ENCODE results near the gene ISM1. TPM values are rescaled to one million over a fixed set of nuclear protein-coding genes. Genes with fewer than 3 reads are reported as not detected.
A peak's percentile ranks its signal among the peaks of the same experiment; 100 is the strongest.

The ISM1 gene
- total RNA-seq, 1 donor from 2014 or later = not detected

- TF ChIP-seq, protein P1, sequence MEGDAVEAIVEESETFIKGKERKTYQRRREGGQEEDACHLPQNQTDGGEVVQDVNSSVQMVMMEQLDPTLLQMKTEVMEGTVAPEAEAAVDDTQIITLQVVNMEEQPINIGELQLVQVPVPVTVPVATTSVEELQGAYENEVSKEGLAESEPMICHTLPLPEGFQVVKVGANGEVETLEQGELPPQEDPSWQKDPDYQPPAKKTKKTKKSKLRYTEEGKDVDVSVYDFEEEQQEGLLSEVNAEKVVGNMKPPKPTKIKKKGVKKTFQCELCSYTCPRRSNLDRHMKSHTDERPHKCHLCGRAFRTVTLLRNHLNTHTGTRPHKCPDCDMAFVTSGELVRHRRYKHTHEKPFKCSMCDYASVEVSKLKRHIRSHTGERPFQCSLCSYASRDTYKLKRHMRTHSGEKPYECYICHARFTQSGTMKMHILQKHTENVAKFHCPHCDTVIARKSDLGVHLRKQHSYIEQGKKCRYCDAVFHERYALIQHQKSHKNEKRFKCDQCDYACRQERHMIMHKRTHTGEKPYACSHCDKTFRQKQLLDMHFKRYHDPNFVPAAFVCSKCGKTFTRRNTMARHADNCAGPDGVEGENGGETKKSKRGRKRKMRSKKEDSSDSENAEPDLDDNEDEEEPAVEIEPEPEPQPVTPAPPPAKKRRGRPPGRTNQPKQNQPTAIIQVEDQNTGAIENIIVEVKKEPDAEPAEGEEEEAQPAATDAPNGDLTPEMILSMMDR (IDR thresholded peaks at IDR 0.05; ENCODE audit: insufficient read depth, low read length, severe bottlenecking) = no peak
- FAIRE-seq (peak; percentile 23), DNase-seq (ENCODE audit: low read depth) (no peak)
- Histone ChIP-seq H3K4me3 (ENCODE audit: low read depth, low read length) (no peak overlapping the region), H3K36me3 (ENCODE audit: control insufficient read depth, insufficient read depth, low read length) (no peaks in the 10 kb centered on the region), H3K27me3 (ENCODE audit: control insufficient read depth, insufficient read depth, low read length) (no peaks in the 10 kb centered on the region)
These were observed 29.2 kb downstream of the ISM1 start for GRCh38 chr20:13250251-13250650.

GRCh38 chr20:13251106-13251903 is 30.2 kb downstream of the ISM1 start:
- H3K36me3 ChIP-seq (ENCODE audit: control insufficient read depth, insufficient read depth, low read length) = no peaks in the 10 kb centered on the region
- TF ChIP-seq, protein P1 (IDR thresholded peaks at IDR 0.05; ENCODE audit: insufficient read depth, low read length, severe bottlenecking) = no peak
- H3K4me3 ChIP-seq (ENCODE audit: low read depth, low read length) = no peak overlapping the region
- DNase-seq (ENCODE audit: low read depth) = no peak
- peak; percentile 18 for FAIRE-seq
- no peaks in the 10 kb centered on the region for H3K27me3 ChIP-seq (ENCODE audit: control insufficient read depth, insufficient read depth, low read length)

DNA sequence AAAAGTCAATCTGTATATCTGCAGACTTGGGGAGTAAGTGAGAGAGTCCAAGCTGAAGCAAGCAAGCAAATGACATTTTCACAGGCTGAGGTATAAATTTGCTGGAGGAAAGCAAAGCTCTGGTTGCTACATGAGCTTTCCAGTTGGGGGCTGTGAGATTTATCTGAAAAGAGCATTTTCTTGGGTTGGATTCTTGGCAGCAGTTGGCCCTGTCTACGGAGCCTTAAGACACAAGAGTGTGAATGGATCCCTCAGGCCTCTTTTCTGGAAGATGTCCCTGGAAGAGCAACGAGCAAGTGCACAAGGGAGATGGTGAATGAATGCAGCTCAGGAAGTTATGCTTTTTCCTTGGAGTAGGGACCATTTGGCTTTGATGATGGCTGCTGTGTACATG is 30.8 kb downstream of the ISM1 start:
- no peak overlapping the region for H3K4me3 ChIP-seq (ENCODE audit: low read depth, low read length)
- TF ChIP-seq, protein P1 (IDR thresholded peaks at IDR 0.05; ENCODE audit: insufficient read depth, low read length, severe bottlenecking) = no peak
- FAIRE-seq = no peak
- no peaks in the 10 kb centered on the region for H3K27me3 ChIP-seq (ENCODE audit: control insufficient read depth, insufficient read depth, low read length)
- no peak for DNase-seq (ENCODE audit: low read depth)
- H3K36me3 ChIP-seq (ENCODE audit: control insufficient read depth, insufficient read depth, low read length) = no peaks in the 10 kb centered on the region

- no peak for DNase-seq (ENCODE audit: low read depth)
- no peaks in the 10 kb centered on the region for H3K36me3 ChIP-seq (ENCODE audit: control insufficient read depth, insufficient read depth, low read length)
- no peak overlapping the region for H3K4me3 ChIP-seq (ENCODE audit: low read depth, low read length)
- TF ChIP-seq, protein P1 (IDR thresholded peaks at IDR 0.05; ENCODE audit: insufficient read depth, low read length, severe bottlenecking) = no peak
- no peaks in the 10 kb centered on the region for H3K27me3 ChIP-seq (ENCODE audit: control insufficient read depth, insufficient read depth, low read length)
- FAIRE-seq = no peak
These were observed 34.3 kb downstream of the ISM1 start for GRCh38 chr20:13255356-13255755.

DNA sequence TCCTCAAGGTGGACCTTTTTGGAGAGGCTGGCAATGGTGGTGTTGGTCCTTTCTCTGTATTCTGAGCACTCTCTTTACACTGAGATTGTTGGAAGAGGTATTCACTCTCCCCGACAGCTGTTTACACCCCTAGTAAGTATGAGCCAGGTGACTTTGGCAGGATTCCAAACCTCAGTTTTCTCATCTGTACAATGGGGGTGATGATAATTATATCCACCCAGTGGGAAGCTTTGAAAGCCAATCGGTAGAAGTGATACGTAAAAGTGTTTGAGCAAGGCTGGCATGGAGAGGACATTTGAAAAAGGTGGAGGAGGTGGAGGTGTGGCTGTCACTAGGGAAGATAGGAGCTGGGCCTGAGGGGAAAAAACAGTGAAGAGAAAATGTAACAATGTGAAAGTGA is 35.5 kb downstream of the ISM1 start:
- Histone ChIP-seq H3K4me3 (ENCODE audit: low read depth, low read length) (no peak overlapping the region), H3K27me3 (ENCODE audit: control insufficient read depth, insufficient read depth, low read length) (no peaks in the 10 kb centered on the region), H3K36me3 (ENCODE audit: control insufficient read depth, insufficient read depth, low read length) (no peaks in the 10 kb centered on the region)
- no peak for FAIRE-seq
- no peak for DNase-seq (ENCODE audit: low read depth)
- TF ChIP-seq, protein P1 (IDR thresholded peaks at IDR 0.05; ENCODE audit: insufficient read depth, low read length, severe bottlenecking) = no peak

DNA sequence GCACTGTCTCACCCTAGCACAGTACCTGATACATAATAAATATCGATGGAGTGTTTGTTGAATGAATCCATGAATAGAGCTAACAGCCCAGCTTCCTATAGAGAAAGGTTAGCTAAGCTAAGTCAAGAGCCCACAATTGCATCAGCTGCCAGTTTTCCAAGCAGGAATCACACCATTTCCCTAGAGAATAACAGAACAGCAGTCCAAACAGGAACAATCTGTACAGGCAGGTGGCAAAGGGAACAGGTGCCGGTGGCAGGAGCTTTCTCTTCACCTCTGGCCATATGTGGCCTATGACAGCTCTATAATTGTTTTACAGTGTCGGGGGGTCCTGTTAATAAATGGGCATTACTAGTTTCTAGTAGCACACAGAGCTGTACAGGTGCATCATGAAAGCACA is 38.8 kb downstream of the ISM1 start:
- TF ChIP-seq, protein P1 (IDR thresholded peaks at IDR 0.05; ENCODE audit: insufficient read depth, low read length, severe bottlenecking) = no peak
- no peak overlapping the region for H3K4me3 ChIP-seq (ENCODE audit: low read depth, low read length)
- no peaks in the 10 kb centered on the region for H3K27me3 ChIP-seq (ENCODE audit: control insufficient read depth, insufficient read depth, low read length)
- H3K36me3 ChIP-seq (ENCODE audit: control insufficient read depth, insufficient read depth, low read length) = no peaks in the 10 kb centered on the region
- FAIRE-seq (no peak), DNase-seq (ENCODE audit: low read depth) (no peak)

All from bronchial epithelial cell (primary cell).